Effector memory CD8-positive, alpha-beta T cell (primary cell): Measurements from ENCODE around the gene PBX1.

Experiments used
- ATAC-seq: fragments of 150-1000 bp; cut with Tn5 transposase; replicated peaks from 2 replicates; pipeline ENCODE4 v1.10.0; 2021; ENCODE audit warnings: mild to moderate bottlenecking, moderate library complexity
- DNase-seq, 3 experiments: peaks; one replicate each; pipeline ENCODE4 v3.0.0; 2021
- H3K27ac Mint-ChIP-seq, 2 donors: one replicate each; pipeline ENCODE4 v1.8.0; 2022; ENCODE audit warnings: mild to moderate bottlenecking in 2 of 2, mixed read lengths in 2 of 2, moderate library complexity in 2 of 2
- H3K27me3 Mint-ChIP-seq, 2 donors: one replicate each; pipeline ENCODE4 v1.8.0; 2022; ENCODE audit warnings: mixed read lengths in 2 of 2
- H3K36me3 Mint-ChIP-seq: one replicate; pipeline ENCODE4 v1.8.0; 2022; ENCODE audit warnings: mild to moderate bottlenecking, moderate library complexity, mixed read lengths; ENCODE audit not compliant: insufficient read depth
- H3K4me1 Mint-ChIP-seq, 2 donors: one replicate each; pipeline ENCODE4 v1.8.0; 2022; ENCODE audit warnings: low read depth in 2 of 2, mixed read lengths in 2 of 2
- H3K4me3 Mint-ChIP-seq, 2 donors: one replicate each; pipeline ENCODE4 v1.8.0; 2022; ENCODE audit warnings: mild to moderate bottlenecking in 2 of 2, mixed read lengths in 2 of 2, moderate library complexity in 2 of 2
- H3K9me3 Mint-ChIP-seq, 2 donors: one replicate each; pipeline ENCODE4 v1.8.0; 2022; ENCODE audit warnings: mixed read lengths in 2 of 2

The PBX1 gene

DNA sequence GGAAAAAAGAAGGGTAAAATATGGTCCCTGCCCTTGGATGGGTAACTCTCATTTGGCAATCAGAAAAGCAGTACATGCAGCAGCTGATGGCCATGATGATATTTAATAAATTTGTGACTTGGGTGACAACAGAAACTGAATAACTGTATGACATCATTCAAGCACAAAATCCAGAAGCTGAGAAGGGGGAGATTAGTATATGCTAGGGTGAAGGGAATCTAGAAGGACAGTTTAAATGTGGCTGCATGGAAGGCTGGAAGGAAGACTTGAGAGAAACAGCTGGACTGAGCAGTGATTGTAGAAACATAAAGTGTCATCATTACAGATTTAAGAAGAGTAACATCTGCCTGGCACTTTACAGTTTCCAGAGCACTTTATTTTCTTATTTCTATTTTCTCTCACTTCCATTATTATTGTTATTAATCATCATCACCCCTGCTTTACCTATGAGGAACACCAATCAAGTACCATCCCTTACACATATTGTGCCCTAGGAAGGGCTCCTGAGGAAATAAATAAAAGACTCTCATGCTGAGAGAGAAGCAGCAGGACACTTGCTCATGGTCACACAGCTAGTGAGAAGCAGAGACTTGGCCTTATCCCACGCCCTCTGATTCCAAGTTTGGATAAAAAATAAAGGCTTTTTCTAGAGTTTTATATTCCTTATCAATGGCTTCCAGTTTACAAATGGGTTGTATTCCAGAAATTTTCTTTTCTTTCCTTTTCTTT is 207.2 kb downstream of the PBX1 start:
- Mint-ChIP-seq H3K27me3 (no peaks in the 10 kb centered on the region), H3K4me1 (no peaks in the 10 kb centered on the region), H3K9me3 (no peaks in the 10 kb centered on the region), H3K36me3 (no peaks in the 10 kb centered on the region), H3K4me3 (no peak overlapping the region), H3K27ac (no peak overlapping the region)
- no peak for DNase-seq
- ATAC-seq: no peak

DNA sequence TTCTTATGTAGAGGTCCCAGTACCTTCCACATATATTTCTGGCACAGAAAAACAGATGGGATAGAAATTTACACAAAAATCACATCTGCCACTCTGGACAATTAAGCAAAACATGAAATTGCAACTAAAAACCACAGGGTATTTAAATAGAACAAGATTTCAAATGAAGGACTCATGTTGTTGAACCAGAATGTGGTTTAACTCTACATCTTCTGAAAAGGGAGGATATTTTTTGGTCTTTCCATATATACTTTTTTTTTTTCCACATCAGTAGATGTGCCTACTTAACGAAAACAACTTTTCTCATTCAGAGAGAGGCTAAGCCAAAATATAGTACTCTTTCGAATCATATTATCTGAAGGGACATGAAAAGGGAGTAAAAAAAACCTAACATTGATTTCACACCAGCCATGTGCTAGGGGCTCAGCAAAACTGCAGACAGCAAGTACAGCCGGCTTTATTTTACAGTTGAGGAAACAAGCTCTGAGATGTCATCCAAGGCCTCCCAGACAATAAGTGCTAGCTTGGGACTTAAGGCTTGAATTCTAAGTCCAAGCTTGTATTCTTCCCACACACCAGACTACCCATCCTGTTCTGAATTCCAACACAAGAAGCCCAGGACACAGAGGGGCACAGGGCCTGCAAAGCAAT is 208.9 kb downstream of the PBX1 start:
- H3K27ac Mint-ChIP-seq: no peak overlapping the region
- ATAC-seq: no peak
- no peaks in the 10 kb centered on the region for H3K4me1 Mint-ChIP-seq
- H3K36me3 Mint-ChIP-seq: no peaks in the 10 kb centered on the region
- no peaks in the 10 kb centered on the region for H3K27me3 Mint-ChIP-seq
- no peaks in the 10 kb centered on the region for H3K9me3 Mint-ChIP-seq
- no peak overlapping the region for H3K4me3 Mint-ChIP-seq
- DNase-seq: no peak

DNA sequence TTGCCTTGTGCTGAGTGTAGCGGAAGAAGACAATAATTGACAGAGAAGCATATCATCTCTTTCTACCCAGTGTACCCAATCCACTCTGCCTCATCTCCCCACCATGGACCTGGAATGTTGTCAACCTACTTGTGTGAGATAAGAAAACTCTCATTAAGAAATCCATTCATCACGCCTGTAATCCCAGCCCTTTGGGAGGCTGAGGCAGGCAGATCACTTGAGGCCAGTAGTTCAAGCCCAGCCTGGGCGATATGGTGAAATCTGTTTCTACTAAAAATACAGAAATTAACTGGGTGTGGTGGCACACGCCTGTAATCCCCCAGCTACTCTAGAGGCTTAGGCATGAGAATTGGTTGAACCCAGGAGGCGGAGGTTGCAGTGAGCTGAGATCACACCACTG is 209.6 kb downstream of the PBX1 start:
- ATAC-seq: no peak
- H3K27me3 Mint-ChIP-seq: no peaks in the 10 kb centered on the region
- H3K36me3 Mint-ChIP-seq: no peaks in the 10 kb centered on the region
- H3K4me1 Mint-ChIP-seq: no peaks in the 10 kb centered on the region
- DNase-seq: no peak
- no peak overlapping the region for H3K27ac Mint-ChIP-seq
- no peak overlapping the region for H3K4me3 Mint-ChIP-seq
- H3K9me3 Mint-ChIP-seq: no peaks in the 10 kb centered on the region

DNA sequence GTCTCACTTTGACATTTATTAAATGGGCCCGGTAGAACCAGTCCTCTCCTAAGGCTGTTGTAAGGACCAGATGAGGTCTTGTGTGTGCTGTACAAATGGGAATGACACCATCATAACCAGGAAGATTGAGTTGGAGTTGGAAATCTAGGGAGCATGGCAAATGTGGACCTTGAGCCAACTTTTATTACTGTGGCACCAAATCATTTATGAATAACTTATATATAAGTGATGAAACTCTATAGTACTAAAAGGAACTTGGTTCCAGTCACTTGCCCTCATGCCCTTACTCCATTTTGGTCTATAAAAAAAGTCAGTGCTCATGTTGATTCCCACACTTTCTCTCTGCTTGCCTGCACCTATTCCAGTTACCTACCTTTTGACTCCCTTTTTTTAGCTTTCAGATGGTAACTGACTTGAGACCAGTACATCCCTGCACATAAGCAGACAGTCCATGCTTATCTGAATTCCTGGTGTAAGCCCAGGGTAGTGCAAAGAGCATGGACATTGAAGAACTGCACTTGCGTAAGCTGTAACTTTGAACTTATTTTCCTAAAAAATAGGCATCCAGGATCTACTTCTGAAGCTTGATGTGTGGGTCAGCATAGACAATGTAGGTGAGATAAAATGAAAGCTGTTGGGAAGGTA is 210.6 kb downstream of the PBX1 start:
- no peaks in the 10 kb centered on the region for H3K4me1 Mint-ChIP-seq
- no peaks in the 10 kb centered on the region for H3K27me3 Mint-ChIP-seq
- no peaks in the 10 kb centered on the region for H3K9me3 Mint-ChIP-seq
- no peaks in the 10 kb centered on the region for H3K36me3 Mint-ChIP-seq
- H3K4me3 Mint-ChIP-seq: no peak overlapping the region
- ATAC-seq (no peak), DNase-seq (no peak)
- no peak overlapping the region for H3K27ac Mint-ChIP-seq

DNA sequence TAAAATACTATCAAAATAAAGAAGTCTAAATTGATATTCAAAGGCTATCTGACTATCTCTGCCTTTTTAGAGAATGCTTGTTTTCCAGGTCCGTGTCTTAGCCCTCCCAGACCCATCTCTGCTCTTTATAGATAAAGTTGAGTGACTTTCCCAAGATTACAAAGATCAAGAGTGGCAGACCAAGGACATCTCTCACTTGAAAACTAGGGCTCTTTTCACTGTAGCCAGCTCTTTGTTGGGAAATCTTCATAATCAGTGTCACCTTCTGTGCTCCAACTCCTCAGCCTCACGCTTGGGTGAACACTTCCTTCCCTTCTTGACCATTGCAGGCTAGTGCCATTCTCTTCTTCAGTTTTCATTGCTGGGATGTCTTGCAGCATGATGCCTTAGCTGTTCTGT is 211.1 kb downstream of the PBX1 start:
- DNase-seq (no peak), ATAC-seq (no peak)
- H3K4me1 Mint-ChIP-seq: no peaks in the 10 kb centered on the region
- no peaks in the 10 kb centered on the region for H3K36me3 Mint-ChIP-seq
- no peak overlapping the region for H3K27ac Mint-ChIP-seq
- H3K27me3 Mint-ChIP-seq: no peaks in the 10 kb centered on the region
- H3K4me3 Mint-ChIP-seq: no peak overlapping the region
- no peaks in the 10 kb centered on the region for H3K9me3 Mint-ChIP-seq

DNA sequence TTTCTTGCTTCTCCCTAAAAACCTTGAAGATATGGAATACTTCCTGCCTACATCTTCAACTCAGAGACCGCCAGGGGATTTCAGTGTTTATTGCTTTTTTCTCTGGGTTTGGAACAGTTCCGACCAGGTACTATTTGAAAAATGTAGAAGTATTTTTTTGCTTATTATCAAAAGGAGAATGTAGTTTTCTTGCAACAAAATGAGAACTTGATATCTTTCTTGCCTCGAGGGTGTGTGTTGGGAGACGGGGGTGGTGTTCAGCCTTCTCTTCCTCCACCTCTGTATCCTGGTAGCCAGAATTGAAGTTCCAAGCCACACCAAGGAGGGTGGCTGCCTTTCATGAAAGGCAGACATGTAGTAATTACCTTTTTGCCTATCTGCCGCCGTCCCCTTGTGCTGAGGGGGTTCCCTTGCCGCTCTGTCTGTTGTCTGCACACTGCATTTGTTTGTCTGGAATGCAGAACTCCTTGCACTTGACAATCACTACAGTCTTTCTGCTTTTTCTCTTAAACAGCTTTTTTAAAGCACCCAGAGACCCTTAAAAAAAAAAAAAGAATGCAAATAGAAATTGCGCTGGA is 212.1 kb downstream of the PBX1 start:
- no peak for DNase-seq
- Mint-ChIP-seq H3K36me3 (no peaks in the 10 kb centered on the region), H3K4me3 (no peak overlapping the region), H3K27me3 (no peaks in the 10 kb centered on the region), H3K4me1 (no peaks in the 10 kb centered on the region), H3K27ac (no peak overlapping the region), H3K9me3 (no peaks in the 10 kb centered on the region)
- ATAC-seq: no peak

DNA sequence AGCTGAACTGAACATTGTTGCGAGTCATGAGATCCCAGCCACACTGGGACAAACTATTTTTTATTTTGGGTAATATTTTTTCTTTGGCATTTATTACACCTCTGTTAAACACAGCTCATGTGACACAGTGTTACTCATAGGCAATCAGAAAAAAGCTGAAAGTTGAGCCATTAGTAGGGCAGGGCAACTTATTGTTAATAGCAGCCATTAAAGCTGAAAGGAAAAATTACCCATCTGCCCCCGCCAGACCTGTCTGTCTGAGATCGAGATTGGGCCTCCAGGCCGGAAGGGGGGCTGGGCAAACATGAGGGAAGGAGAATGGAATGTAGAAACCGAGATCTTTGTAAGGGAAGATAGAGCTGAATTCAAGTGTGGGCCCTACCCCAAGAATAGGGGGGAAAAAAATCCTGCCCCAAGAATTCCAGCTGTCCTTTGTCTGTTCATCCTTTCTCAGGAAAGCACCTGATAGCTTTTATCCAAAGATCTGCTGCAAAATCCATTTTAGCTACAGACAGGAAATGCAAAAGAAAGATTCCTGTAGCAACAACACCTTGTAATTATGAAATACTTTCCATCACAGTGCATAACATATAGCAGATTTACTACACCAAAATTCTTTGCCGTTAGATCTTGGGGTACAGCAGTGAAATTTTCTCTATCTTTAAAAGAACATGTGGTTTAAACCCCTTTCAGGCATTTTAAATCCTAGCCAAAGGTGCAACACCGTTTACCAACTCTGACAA is 212.8 kb downstream of the PBX1 start:
- no peaks in the 10 kb centered on the region for H3K4me1 Mint-ChIP-seq
- H3K27ac Mint-ChIP-seq: no peak overlapping the region
- no peak overlapping the region for H3K4me3 Mint-ChIP-seq
- H3K36me3 Mint-ChIP-seq: no peaks in the 10 kb centered on the region
- peaks cover 0 to 4% of the 10 kb centered on the region in 2 donors for H3K27me3 Mint-ChIP-seq
- H3K9me3 Mint-ChIP-seq: no peaks in the 10 kb centered on the region
- no peak for DNase-seq
- no peak for ATAC-seq

DNA sequence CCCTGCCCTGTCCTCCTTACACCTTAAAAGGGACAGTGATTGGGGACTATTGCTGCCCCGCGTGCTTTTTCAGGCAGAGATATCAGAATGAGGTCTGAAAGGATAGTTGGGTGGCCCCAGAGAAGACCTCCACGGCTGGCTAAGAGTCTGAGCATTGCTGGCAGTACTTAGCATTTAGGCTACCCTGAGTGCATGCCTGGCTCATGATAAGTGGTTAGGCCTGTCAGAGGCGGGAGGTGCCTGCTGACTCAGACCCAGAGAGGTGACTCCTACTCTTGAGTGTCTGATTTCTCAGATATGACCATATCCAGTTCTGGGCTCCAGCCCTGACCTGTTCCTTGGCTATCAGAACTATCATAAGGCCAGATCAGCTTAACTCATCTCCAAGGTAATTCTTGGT is 213.7 kb downstream of the PBX1 start:
- Mint-ChIP-seq H3K4me3 (no peak overlapping the region), H3K27me3 (peaks cover 0 to 4% of the 10 kb centered on the region in 2 donors), H3K27ac (no peak overlapping the region), H3K4me1 (no peaks in the 10 kb centered on the region), H3K9me3 (no peaks in the 10 kb centered on the region), H3K36me3 (no peaks in the 10 kb centered on the region)
- DNase-seq (no peak), ATAC-seq (no peak)

DNA sequence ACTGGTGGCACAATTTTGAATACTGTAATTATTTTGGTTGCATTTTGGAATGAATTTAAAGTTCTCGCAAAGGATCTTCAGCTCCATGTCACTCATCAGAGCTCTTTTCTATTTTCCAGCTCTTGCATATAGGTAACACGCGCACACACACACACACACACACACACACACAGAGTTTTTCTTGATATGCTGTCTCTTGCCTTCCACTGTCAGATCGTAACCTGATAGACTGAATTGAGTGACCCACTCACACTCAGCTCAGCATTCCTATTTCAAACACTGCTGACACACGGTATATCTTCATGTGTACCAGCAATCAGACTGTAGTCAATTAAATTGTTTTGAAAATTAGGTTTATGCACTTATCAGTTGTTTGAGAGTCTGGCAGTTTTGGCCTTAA is 214.1 kb downstream of the PBX1 start:
- H3K4me1 Mint-ChIP-seq: no peaks in the 10 kb centered on the region
- peaks cover 0 to 4% of the 10 kb centered on the region in 2 donors for H3K27me3 Mint-ChIP-seq
- DNase-seq (no peak), ATAC-seq (no peak)
- no peaks in the 10 kb centered on the region for H3K36me3 Mint-ChIP-seq
- H3K9me3 Mint-ChIP-seq: no peaks in the 10 kb centered on the region
- no peak overlapping the region for H3K27ac Mint-ChIP-seq
- H3K4me3 Mint-ChIP-seq: no peak overlapping the region

DNA sequence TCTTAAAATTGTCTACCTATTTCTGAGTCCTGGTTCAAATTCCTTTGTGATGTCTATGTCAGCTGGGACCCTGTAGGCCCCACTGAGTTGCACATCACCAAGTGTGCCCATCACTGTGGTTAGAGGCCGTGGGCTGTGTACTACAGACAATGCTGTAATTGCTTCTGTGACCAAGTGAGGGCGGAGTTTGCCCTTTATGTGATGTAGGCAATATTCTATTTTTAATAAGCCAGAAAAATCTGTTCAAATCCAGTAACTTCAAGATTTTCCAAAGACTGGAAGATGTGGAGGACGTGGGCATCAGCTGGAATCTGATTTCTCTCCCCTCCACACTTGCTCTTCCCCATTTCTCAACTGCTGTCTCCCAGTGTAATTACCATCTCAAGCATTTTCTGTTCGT is 215.4 kb downstream of the PBX1 start:
- peaks cover 0 to 4% of the 10 kb centered on the region in 2 donors for H3K27me3 Mint-ChIP-seq
- no peaks in the 10 kb centered on the region for H3K36me3 Mint-ChIP-seq
- no peak for ATAC-seq
- no peaks in the 10 kb centered on the region for H3K4me1 Mint-ChIP-seq
- H3K4me3 Mint-ChIP-seq: no peak overlapping the region
- H3K27ac Mint-ChIP-seq: no peak overlapping the region
- no peak for DNase-seq
- no peaks in the 10 kb centered on the region for H3K9me3 Mint-ChIP-seq

DNA sequence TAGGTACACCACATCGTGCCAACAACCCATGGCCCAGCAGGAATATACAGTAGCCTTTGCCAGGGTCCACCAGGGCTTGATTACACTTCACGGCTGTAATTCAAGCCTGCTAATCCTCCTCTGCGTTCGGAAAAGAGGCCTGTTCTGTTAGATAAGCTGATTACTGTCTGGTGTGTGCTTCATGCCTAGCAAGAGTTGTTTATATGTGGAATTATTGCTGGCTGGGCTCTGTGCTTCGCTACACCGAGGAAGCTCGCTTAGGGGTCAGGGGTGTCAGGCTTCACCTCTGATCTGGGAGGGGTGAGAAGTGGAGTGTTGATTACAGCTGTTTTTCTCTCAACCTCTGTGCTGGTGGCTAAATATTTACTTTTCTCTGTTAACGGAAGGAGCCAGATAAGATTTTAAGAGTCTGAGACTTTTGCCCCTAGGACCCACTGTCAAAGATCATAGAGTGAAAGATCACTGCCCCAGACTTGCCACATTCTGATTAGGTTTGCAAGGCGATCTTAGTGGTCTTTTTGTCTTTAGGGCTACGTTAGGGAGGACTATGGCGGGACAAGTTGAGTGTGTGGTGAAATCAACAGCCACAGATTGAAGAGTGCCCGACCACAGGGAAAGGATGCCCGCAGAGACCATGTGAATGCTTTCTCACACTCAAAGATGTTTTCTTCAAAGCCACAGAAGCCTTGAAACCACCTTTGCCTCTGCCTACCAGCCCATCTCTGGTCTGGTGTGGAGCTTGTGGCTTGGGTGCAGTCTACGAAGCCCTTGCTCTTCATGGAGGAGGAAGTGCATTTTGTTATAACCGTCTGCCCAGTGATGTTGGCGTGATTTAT is 216.1 kb downstream of the PBX1 start:
- peaks cover 0 to 4% of the 10 kb centered on the region in 2 donors for H3K27me3 Mint-ChIP-seq
- H3K4me1 Mint-ChIP-seq: no peaks in the 10 kb centered on the region
- peak; percentile 26 for ATAC-seq
- DNase-seq: no peak
- H3K27ac Mint-ChIP-seq: no peak overlapping the region
- no peaks in the 10 kb centered on the region for H3K36me3 Mint-ChIP-seq
- no peaks in the 10 kb centered on the region for H3K9me3 Mint-ChIP-seq
- H3K4me3 Mint-ChIP-seq: no peak overlapping the region

DNA sequence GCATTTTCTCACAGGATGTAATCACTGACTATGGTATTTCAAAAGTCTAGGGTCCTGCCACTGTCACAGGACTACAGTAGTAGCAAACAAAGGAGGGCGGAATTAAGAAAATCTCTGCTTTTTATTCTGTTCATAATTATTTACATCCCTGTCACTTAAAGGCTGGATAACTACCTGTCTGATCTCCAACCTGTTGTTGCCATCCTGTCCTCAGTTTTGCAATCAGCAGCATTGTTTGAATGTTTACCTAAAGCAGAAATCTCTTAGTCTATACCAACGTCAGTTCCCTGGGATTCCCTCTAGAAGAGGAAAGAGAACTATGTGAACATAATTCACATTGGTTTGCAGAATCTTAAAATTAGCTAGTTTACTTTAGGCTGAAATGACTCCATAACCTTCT is 218.5 kb downstream of the PBX1 start:
- no peak for DNase-seq
- peaks cover 0 to 4% of the 10 kb centered on the region in 2 donors for H3K27me3 Mint-ChIP-seq
- no peak overlapping the region for H3K27ac Mint-ChIP-seq
- no peaks in the 10 kb centered on the region for H3K9me3 Mint-ChIP-seq
- H3K4me3 Mint-ChIP-seq: no peak overlapping the region
- H3K4me1 Mint-ChIP-seq: no peaks in the 10 kb centered on the region
- H3K36me3 Mint-ChIP-seq: no peaks in the 10 kb centered on the region
- ATAC-seq: no peak

DNA sequence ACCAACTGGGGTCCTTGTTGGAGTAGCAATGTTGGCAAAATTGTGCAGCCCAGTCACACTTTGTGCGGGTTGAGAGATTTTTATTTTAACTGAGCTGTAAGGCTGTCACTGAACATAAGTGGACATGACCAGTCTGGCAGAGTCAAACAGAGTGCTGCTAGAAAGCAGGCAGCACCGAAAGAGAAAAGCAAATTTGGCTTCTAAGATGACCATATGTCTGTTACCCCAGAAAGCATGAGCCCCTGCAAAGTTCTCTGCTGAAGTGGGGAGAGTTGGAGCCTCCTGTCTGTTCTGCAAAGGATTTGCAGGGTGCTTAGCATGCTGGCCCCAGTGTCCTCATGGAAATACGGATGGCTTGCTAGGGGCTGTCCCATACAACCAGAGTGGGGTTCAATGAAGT is 220.4 kb downstream of the PBX1 start:
- H3K9me3 Mint-ChIP-seq: no peaks in the 10 kb centered on the region
- H3K4me1 Mint-ChIP-seq: no peaks in the 10 kb centered on the region
- H3K36me3 Mint-ChIP-seq: no peaks in the 10 kb centered on the region
- no peak for DNase-seq
- H3K4me3 Mint-ChIP-seq: no peak overlapping the region
- H3K27ac Mint-ChIP-seq: no peak overlapping the region
- peaks cover 0 to 4% of the 10 kb centered on the region in 2 donors for H3K27me3 Mint-ChIP-seq
- no peak for ATAC-seq
